Kidney capillary endothelial cell (primary cell): Measurements from ENCODE around the gene MRPL43.
"Not testable (repeated sequence)": the region's sequence is repeated elsewhere in the genome, so short reads cannot be mapped to it uniquely, and the experiment has no call there.

ENCODE experiments used
- DNase-seq: peaks from one replicate; pipeline ENCODE4 v3.0.0-alpha.2; 2018; ENCODE audit warnings: low spot score

MRPL43 gene

GRCh38 chr10:100986952-100987684, at the start of gene MRPL43, which contains the start of gene TWNK:
TSS of gene MRPL43 (minus strand) at chr10:100987497. CDS start at chr10:100987443, 54 bp downstream.
TSS of gene TWNK (plus strand) at chr10:100987543. CDS start at chr10:100988211, 668 bp downstream.
- no peak for DNase-seq

- no peak for DNase-seq
Measured at GRCh38 chr10:101036726-101037125, 49.4 kb upstream of the MRPL43 start.

GRCh38 chr10:101035916-101036702, 48.8 kb upstream of the MRPL43 start:
- DNase-seq: no peak

- DNase-seq: no peak
Measured at GRCh38 chr10:101035314-101035713, 48.0 kb upstream of the MRPL43 start.

GRCh38 chr10:101034404-101034803, 47.1 kb upstream of the MRPL43 start:
- not testable (repeated sequence) for DNase-seq

GRCh38 chr10:101033276-101033675, 46.0 kb upstream of the MRPL43 start:
- DNase-seq: no peak

DNA sequence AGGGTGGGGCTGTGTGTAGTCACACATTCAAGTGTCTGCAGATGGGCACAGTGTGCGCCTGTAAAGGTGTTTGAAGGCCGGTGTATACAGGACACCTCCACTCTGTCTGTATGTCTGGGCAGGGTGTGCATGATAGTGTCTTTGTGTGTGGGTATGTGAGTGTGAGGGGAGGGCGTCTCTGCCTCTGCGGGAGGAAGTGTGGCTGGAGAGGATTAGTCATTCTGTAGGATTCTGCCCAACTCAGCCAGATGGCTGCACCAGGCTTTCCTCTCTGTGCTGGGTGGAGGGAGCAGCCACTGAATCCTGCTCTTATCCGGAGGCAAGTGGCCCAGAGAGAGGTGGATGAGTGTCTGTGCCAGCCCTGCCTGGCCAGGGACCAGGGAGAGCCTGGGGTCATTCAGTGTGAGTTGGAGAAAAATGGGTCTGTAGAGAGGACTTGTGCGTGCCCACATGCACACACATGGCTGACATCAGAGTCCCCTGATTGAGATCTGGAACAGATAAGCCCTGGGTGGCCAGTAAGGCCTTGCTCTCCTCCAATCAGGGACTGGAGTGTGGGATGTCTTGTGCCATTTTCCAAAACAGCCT, 45.4 kb upstream of the MRPL43 start:
- peak; percentile 88 for DNase-seq

- DNase-seq: peak; percentile 59
Measured at GRCh38 chr10:101031796-101032636, 44.7 kb upstream of the MRPL43 start.

DNA sequence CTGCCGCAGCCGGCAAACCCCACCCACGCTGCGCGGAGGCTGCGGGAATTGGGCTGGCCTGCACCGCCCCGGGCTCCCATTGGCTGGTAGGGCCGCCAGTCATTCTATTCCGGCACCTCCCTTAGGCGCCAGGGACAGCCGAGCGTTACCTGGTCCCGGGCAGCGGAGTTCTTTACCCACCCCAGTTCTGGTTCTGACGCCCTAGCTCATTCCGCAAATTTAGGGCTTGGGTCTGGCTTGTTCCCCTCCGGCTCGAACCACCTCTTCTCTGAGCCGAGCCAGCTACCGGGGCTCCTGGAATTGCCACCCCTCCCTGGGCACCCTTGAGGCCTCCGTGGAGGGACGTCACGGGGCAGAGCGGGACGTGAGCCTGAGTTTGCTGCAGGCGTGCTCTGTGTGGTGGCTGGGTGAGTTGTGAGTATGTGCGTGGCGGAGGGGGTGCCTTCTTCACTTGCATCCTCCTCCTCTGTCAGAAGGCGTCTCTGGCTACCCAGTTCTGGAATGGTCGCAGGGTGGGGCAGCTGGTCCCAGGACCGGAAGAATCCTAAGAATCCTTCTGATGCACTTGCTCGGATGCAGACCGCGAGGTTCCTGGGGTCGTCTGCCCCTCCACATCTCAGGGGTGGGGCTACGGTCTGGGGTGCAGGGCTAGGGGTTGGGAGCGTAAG, 44.0 kb upstream of the MRPL43 start, which contains the start of the genes PDZD7 and SFXN3:
PDZD7 (minus strand) TSS at position 2 of the 668 bp plus-strand sequence. CDS start 910 bp downstream, outside the sequence.
SFXN3 (plus strand) TSS at position 107 of the 668 bp plus-strand sequence. CDS start 3,461 bp downstream, outside the sequence.
- DNase-seq: peak; percentile 86

GRCh38 chr10:101030496-101031127, 43.3 kb upstream of the MRPL43 start:
- no peak for DNase-seq

DNA sequence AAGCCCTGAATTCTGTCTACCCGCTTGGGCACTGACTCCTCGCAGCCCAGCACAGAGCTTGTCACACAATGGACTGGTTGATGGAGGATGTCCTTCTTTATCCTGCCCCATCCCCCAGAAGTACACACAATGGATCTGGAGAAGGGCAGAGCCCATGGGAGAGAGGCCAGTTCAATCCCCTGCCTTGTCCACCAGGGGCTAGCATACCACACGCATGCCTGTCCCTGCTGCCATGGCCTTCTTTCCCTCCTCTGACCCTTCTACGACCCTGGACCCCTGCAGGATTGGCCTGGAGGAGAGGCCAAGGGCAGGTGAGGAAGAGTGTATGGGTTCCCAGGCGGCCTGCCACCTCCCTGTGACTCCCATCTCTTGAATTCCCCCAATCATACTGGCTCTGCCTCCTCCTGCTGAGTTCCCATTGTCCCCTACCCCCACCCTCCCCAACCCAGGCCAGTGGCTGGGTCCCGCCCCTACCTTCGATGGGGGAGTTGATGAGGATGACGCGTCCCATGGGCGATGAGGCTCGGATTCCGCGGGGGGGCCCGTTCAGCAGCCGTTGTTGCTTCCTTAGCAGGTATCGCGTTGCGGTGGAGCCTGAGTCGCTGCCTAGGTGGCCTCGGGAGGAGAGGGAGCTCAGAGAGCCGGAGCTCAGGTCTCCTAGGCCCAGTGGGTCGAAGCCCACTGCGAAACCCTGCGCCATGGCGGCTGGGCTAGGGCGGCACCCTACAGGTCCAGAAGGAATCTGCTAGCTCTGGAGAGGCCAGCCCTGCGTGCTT, 42.4 kb upstream of the MRPL43 start:
- DNase-seq: no peak

- no peak for DNase-seq
Measured at GRCh38 chr10:101028446-101029337, 41.4 kb upstream of the MRPL43 start.

DNA sequence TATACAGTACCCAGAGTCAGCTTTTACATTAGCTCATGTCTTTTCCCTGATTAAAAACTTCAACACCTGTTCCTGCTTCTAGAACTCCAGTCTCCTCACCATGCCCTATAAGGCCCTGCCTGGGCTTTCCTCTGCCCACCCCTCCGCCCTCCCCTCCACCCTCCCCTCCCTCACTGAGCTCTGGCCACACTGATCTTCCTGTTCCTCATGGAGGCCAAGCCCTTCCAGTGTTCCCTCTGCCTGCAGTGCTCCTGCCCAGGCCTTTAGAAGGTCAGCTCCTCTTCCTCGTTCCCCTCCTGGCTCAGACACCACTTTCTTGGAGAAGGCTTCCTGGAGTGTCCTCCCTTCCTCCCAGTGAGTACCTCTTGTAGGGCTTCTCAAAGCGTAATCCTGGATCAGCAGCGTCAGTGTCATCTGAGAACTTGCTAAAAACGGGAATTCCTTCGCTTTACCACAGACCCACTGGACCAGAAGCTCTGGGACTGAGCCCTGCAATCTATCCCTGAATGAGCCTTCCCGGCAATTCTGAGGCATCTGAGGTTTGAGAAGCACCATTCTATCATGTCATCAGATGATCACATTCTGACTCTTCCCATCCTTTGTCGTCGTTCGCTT, 39.9 kb upstream of the MRPL43 start:
- DNase-seq: no peak

DNA sequence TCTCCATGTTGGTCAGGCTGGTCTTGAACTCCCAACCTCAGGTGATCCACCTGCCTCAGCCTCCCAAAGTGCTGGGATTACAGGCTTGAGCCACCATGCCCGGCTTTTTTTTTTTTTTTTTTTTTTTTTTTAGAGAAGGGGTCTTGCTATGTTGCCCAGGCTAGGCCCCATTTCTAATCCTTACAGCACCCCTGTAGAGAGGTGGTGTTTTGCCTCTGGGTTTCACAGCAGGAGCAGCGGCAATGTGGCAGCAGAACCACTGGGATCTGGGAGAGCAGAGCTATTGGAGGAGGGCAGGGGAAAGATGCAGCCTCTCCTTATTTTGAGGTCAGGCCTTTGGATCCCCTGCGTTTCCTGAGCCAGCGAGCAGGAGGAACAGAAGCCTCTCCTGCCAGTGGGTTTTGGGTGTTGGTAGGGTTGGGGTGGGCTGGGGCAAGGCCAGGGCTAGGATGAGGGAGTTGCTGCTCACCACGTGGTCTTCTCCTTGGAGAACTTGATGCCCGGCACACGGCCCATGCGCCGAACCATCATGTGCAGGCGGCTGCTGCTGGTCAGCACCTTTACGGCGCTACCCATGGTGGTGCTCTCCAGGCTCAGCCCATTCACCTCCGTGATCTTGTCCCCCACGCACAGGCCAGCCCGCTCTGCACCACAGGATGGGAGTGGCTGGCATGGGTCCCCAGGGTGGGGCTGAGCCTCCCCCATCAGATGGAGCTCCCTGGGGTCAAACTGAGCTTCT, 35.8 kb upstream of the MRPL43 start:
- DNase-seq: no peak

DNA sequence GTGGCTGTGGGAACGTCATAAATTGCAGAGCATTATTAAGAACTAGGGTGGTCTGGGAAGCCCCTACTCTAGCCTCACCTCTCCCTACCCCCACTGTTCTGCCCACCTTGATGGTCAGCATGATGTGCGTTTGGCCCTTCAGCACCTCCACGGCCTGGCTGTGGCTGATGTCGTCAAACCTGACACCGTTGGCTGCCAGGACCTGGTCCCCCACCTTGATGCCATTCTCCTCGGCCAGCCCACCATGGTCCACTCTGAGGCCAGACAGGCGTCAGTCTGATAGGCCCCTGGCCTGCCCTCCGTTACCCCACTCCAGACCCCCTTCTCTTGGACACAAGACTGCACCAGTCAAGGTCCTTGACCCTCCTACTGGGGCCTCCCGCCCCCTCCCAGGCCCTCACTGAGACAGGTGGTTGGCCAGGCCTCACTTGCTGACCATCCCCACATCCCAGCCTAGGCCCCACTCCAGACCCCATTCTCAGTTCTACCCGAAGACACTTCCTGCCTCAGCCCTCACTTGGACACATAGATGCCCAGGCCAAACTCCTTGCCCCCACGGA, 34.5 kb upstream of the MRPL43 start:
- DNase-seq: no peak

DNA sequence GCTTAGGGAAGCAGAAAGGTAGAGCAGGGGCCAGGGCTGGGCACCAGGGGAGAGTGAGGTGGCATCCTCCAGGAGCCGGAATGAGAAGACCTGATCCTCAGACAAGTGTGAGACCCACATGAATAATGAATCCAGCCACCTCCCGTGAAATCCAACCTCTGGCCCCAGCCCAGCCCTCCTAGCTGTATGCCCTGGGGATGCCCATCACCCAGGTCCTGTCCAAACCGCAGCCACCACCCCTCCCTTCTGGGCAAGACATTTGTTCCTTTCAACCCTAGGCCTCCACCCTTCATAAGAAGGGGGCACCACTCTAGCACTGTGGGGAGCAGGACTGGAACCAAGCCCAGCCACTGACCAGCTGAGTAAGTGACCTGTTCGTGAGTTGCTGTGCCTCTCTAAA, 33.9 kb upstream of the MRPL43 start:
- no peak for DNase-seq

- DNase-seq: no peak
Measured at GRCh38 chr10:101020427-101021075, 33.3 kb upstream of the MRPL43 start.
